H1 (cell line): ENCODE measurements around the gene FAM53B. TPM values are rescaled to one million over a fixed set of nuclear protein-coding genes. Genes with fewer than 3 reads are reported as not detected.

Source experiments
- CTCF ChIA-PET: fragments of 300-600 bp; sonication (Branson Sonifier 250); formaldehyde crosslinking; loops from one replicate; lab custom pipeline; 2021; ENCODE audit not compliant: partially characterized antibody; lab: Charles Lee
- POLR2A ChIA-PET: fragments of 300-600 bp; sonication (Branson Sonifier 250); formaldehyde crosslinking; loops from one replicate; lab custom pipeline; 2021; ENCODE audit warnings: inconsistent platforms; ENCODE audit not compliant: partially characterized antibody; lab: Charles Lee
- DNase-seq, 2 experiments: peaks; one replicate each; pipeline versions ENCODE4 v3.0.0 to v3.0.0-alpha.2; 2010 to 2022; ENCODE audit warnings: low spot score in 2 of 2, low read depth in 1 of 2, mixed read lengths in 1 of 2
- FAIRE-seq: peaks from 2 replicates; lab custom pipeline; 2011; peaks lifted over from hg19 to GRCh38; lab: Jason Lieb, UNC
- H2AFZ ChIP-seq: 2 replicates; pipeline ENCODE4 v1.8.1; 2012; ENCODE audit warnings: low read length, inconsistent platforms
- H2AK5ac ChIP-seq: 2 replicates; pipeline ENCODE4 v1.6.1; 2013; ENCODE audit warnings: low read depth, low read length
- H2BK120ac ChIP-seq: replicated peaks from 2 replicates; pipeline ENCODE3; 2013; ENCODE audit warnings: low read depth, low read length, inconsistent platforms
- H2BK12ac ChIP-seq: 2 replicates; pipeline ENCODE4 v1.6.1; 2013; ENCODE audit warnings: low read depth, low read length
- H2BK15ac ChIP-seq: 2 replicates; pipeline ENCODE4 v1.6.1; 2013; ENCODE audit warnings: low read length
- H2BK20ac ChIP-seq: 2 replicates; pipeline ENCODE4 v1.6.1; 2013; ENCODE audit warnings: low read length
- H2BK5ac ChIP-seq: 2 replicates; pipeline ENCODE4 v1.6.1; 2013; ENCODE audit warnings: low read depth, low read length
- H3K14ac ChIP-seq: 2 replicates; pipeline ENCODE4 v1.6.1; 2013; ENCODE audit warnings: inconsistent platforms; ENCODE audit not compliant: insufficient read length
- H3K18ac ChIP-seq: 2 replicates; pipeline ENCODE4 v1.6.1; 2013; ENCODE audit warnings: low read length; ENCODE audit errors: extremely low read depth
- H3K23ac ChIP-seq: 2 replicates; pipeline ENCODE4 v1.6.1; 2013; ENCODE audit warnings: inconsistent platforms; ENCODE audit not compliant: insufficient read length
- H3K23me2 ChIP-seq: 2 replicates; pipeline ENCODE4 v1.6.1; 2013; ENCODE audit warnings: low read depth, low read length
- H3K27ac ChIP-seq: 2 replicates; pipeline ENCODE4 v1.6.1; 2011; ENCODE audit warnings: low read depth, low read length, inconsistent platforms
- H3K27me3 ChIP-seq, 4 experiments: replicated peaks in 1 of 4; 1 replicate in 1 of 4; 2 replicates in 3 of 4; pipeline versions ENCODE4 v1.6.1 to v1.8.1; 2011 to 2013; ENCODE audit warnings: low read length in 3 of 4, mild to moderate bottlenecking in 3 of 4, inconsistent platforms in 2 of 4, mixed read lengths in 2 of 4, moderate library complexity in 1 of 4; ENCODE audit not compliant: control insufficient read depth in 3 of 4, insufficient read depth in 3 of 4; ENCODE audit errors: extremely low read depth in 1 of 4
- H3K36me3 ChIP-seq, 4 experiments: 2 replicates each; pipeline versions ENCODE4 v1.6.1 to v1.8.1; 2011 to 2013; ENCODE audit warnings: mild to moderate bottlenecking in 4 of 4, low read length in 3 of 4, moderate library complexity in 2 of 4, control low read depth in 1 of 4, inconsistent platforms in 1 of 4; ENCODE audit not compliant: insufficient read depth in 4 of 4, control insufficient read depth in 2 of 4
- H3K4ac ChIP-seq: replicated peaks from 2 replicates; pipeline ENCODE3; 2013; ENCODE audit warnings: low read length, low read depth, mixed read lengths, inconsistent platforms; ENCODE audit not compliant: insufficient read length
- H3K4me1 ChIP-seq, 4 experiments: replicated peaks in 1 of 4; 1 replicate in 1 of 4; 2 replicates in 3 of 4; pipeline versions ENCODE4 v1.6.1 to v1.8.1; 2011 to 2013; ENCODE audit warnings: low read length in 3 of 4, inconsistent platforms in 2 of 4, mixed read lengths in 1 of 4; ENCODE audit not compliant: insufficient read depth in 4 of 4, control insufficient read depth in 3 of 4
- H3K4me2 ChIP-seq, 2 experiments: 2 replicates each; pipeline versions ENCODE4 v1.6.1 to v1.8.1; 2011 to 2013; ENCODE audit warnings: low read depth in 2 of 2, low read length in 2 of 2, control low read depth in 1 of 2, inconsistent platforms in 1 of 2, mild to moderate bottlenecking in 1 of 2; ENCODE audit not compliant: insufficient read depth in 1 of 2
- H3K4me3 ChIP-seq, 4 experiments: fragments of 200-600, 300-600 bp in 1 of 4; sonication (generic), shearing (Covaris generic), sonication (Bioruptor Twin) in 1 of 4; 2 replicates each; pipeline versions ENCODE4 v1.5.1 to v1.8.1; 2011 to 2016; ENCODE audit warnings: low read length in 4 of 4, low read depth in 3 of 4, control low read depth in 2 of 4, inconsistent platforms in 2 of 4, mild to moderate bottlenecking in 2 of 4, mixed read lengths in 1 of 4, moderate library complexity in 1 of 4; ENCODE audit not compliant: insufficient read depth in 2 of 4; ENCODE audit errors: extremely low read depth in 1 of 4
- H3K56ac ChIP-seq: replicated peaks from 2 replicates; pipeline ENCODE3; 2013; ENCODE audit warnings: low read depth, mild to moderate bottlenecking, mixed read lengths, low read length, inconsistent platforms; ENCODE audit not compliant: insufficient read length
- H3K79me1 ChIP-seq: 2 replicates; pipeline ENCODE4 v1.6.1; 2013; ENCODE audit warnings: low read depth, low read length, control low read depth
- H3K79me2 ChIP-seq, 2 experiments: 2 replicates each; pipeline versions ENCODE4 v1.6.1 to v1.8.1; 2012 to 2013; ENCODE audit warnings: low read length in 2 of 2, mild to moderate bottlenecking in 2 of 2, inconsistent platforms in 1 of 2; ENCODE audit not compliant: insufficient read depth in 2 of 2, control insufficient read depth in 1 of 2
- H3K9ac ChIP-seq, 4 experiments: replicated peaks in 1 of 4; 1 replicate in 1 of 4; 2 replicates in 3 of 4; pipeline versions ENCODE4 v1.6.1 to v1.8.1; 2011 to 2013; ENCODE audit warnings: low read depth in 3 of 4, low read length in 3 of 4, control low read depth in 2 of 4, mild to moderate bottlenecking in 2 of 4, moderate library complexity in 2 of 4, inconsistent platforms in 1 of 4; ENCODE audit errors: extremely low read depth in 1 of 4
- H3K9me3 ChIP-seq, 2 experiments: 2 replicates each; pipeline versions ENCODE4 v1.6.1 to v1.8.1; 2012 to 2013; ENCODE audit warnings: mild to moderate bottlenecking in 2 of 2, moderate library complexity in 2 of 2, control low read depth in 1 of 2, inconsistent platforms in 1 of 2, low read depth in 1 of 2, low read length in 1 of 2, mixed read lengths in 1 of 2; ENCODE audit not compliant: insufficient read depth in 2 of 2
- H4K20me1 ChIP-seq, 2 experiments: replicated peaks in 1 of 2; 2 replicates each; pipeline versions ENCODE3 to v1.8.1; 2011 to 2013; ENCODE audit warnings: inconsistent platforms in 2 of 2, low read length in 2 of 2, mild to moderate bottlenecking in 1 of 2; ENCODE audit not compliant: insufficient read depth in 2 of 2, control insufficient read depth in 1 of 2
- H4K5ac ChIP-seq: 2 replicates; pipeline ENCODE4 v1.6.1; 2013; ENCODE audit warnings: low read length, low read depth, mixed read lengths, inconsistent platforms; ENCODE audit not compliant: insufficient read length
- H4K8ac ChIP-seq: 2 replicates; pipeline ENCODE4 v1.8.0; 2013; ENCODE audit warnings: mild to moderate bottlenecking, moderate library complexity, low read length, inconsistent platforms; ENCODE audit not compliant: insufficient read depth; ENCODE audit errors: extremely low read depth
- H4K91ac ChIP-seq: replicated peaks from 2 replicates; pipeline ENCODE3; 2013; ENCODE audit warnings: low read length, mixed read lengths, inconsistent platforms; ENCODE audit not compliant: insufficient read length
- SP1 ChIP-seq: IDR thresholded peaks from 2 replicates; pipeline ENCODE4 v1.6.1; 2011; ENCODE audit warnings: low read depth, low read length
- WGBS, 2 experiments: shearing (Covaris generic) in 1 of 2; methylation state at CpG; one replicate each; pipeline versions ENCODE4 v1.1.6 to v1.1.7; 2013 to 2015; ENCODE audit warnings: low lambda C conversion rate in 2 of 2, mixed read lengths in 2 of 2, inconsistent platforms in 1 of 2, low coverage in 1 of 2, missing lambda C conversion rate in 1 of 2; ENCODE audit not compliant: insufficient replicate concordance in 2 of 2, insufficient coverage in 1 of 2, insufficient read length in 1 of 2; ENCODE audit errors: extremely low coverage in 1 of 2, missing lambda C conversion rate in 1 of 2; 5-methylcytosine and 5-hydroxymethylcytosine counted together
- polyA plus RNA-seq, 7 experiments: library from polyadenylated mRNA; depleted of rRNA in 3 of 7; stranded (reverse) in 5 of 7; unstranded in 2 of 7; fragments of >200 nt in 5 of 7; fragments of 200-250 nt in 2 of 7; gene quantifications; 1 replicate in 5 of 7; 2 replicates in 1 of 7; 4 replicates in 1 of 7; pipeline versions ENCODE4 v1.2.1 to v1.2.3, GENCODE V29; 2011 to 2013; ENCODE audit warnings: missing spikeins in 2 of 7, mixed read lengths in 2 of 7
- total RNA-seq: library from RNA; stranded (reverse); fragmentation: NEBNext Ultra II Directional; extraction: Animal tissue kit (Norgen Biotek cat#: 25700); gene quantifications from 2 replicates; pipeline ENCODE4 v1.2.1, GENCODE V29; 2021

The FAM53B gene
- total and polyA plus RNA-seq, 2 of the 8 experiments (the other 6 are each of a cell fraction or from before 2014, with no cell fraction given), result 5.3 to 14.4 TPM

GRCh38 chr10:124768791-124769190 is 24.6 kb upstream of the FAM53B start:
- H3K9me3 ChIP-seq, result no peaks in the 10 kb centered on the region
- H3K4me2 ChIP-seq, result no peak overlapping the region
- H2BK12ac ChIP-seq, result no peak overlapping the region
- no peak for DNase-seq
- no peak overlapping the region for H2BK5ac ChIP-seq
- no peak overlapping the region for H4K5ac ChIP-seq
- no peak overlapping the region for H3K23ac ChIP-seq
- 91% methylated on average over 1 of the region's 2 CpGs; no CpG with 5 or more reads in 1 of the 2 experiments for WGBS, 2 experiments
- ChIA-PET CTCF (no interaction called here), POLR2A (interaction anchor here (0.7 to 0.8 kb wide), 2 partner anchors 10 to 18 kb away, joined by 3 read pairs; no protein-coding TSS in a partner anchor)
- no peak overlapping the region for H3K18ac ChIP-seq
- no peak overlapping the region for H2AFZ ChIP-seq
- no peak overlapping the region for H2BK20ac ChIP-seq
- no peak overlapping the region for H2BK120ac ChIP-seq
- no peak for FAIRE-seq
- H3K56ac ChIP-seq, result no peak overlapping the region
- H2BK15ac ChIP-seq, result no peak overlapping the region
- no peak overlapping the region for H3K4ac ChIP-seq
- H3K27me3 ChIP-seq, result no peaks in the 10 kb centered on the region
- H3K23me2 ChIP-seq, result no peaks in the 10 kb centered on the region
- no peaks in the 10 kb centered on the region for H3K4me1 ChIP-seq
- H4K20me1 ChIP-seq, result no peaks in the 10 kb centered on the region
- no peak overlapping the region for H4K8ac ChIP-seq
- TF ChIP-seq SP1, result no peak
- H3K14ac ChIP-seq, result no peak overlapping the region
- H3K79me1 ChIP-seq, result no peaks in the 10 kb centered on the region; the same call in 1 of the 2 replicates
- H3K9ac ChIP-seq, result no peak overlapping the region
- no peak overlapping the region for H3K27ac ChIP-seq
- no peak overlapping the region for H4K91ac ChIP-seq
- H3K36me3 ChIP-seq, result peaks cover 3 to 26% (median 11%) of the 10 kb centered on the region in 4 experiments; a peak in 6 of 8 replicates
- no peak overlapping the region for H3K4me3 ChIP-seq
- no peak overlapping the region for H2AK5ac ChIP-seq
- H3K79me2 ChIP-seq, result no peaks in the 10 kb centered on the region
